Panc1 (cell line): ENCODE data around the gene MYRFL. TPM values are rescaled to one million over a fixed set of nuclear protein-coding genes. Genes with fewer than 3 reads are reported as not detected.

Experiments
- ATAC-seq: fragments of 200-7000 bp; cut with Tn5 transposase; 2 replicates; pipeline ENCODE4 v1.9.1; 2020; ENCODE audit warnings: mild to moderate bottlenecking, moderate library complexity
- BruUV-seq: library from RNA; stranded (reverse); fragments of 400-500 nt; replicated peaks from 2 replicates; lab custom pipeline; 2021; lab: Mats Ljungman, UMichigan
- CTCF ChIA-PET: fragments of 300-600 bp; sonication (Branson Sonifier 250); formaldehyde crosslinking; loops from one replicate; lab custom pipeline; 2022; ENCODE audit warnings: antibody characterized with exemption; lab: Charles Lee
- POLR2A ChIA-PET: fragments of 300-600 bp; sonication (Branson Sonifier 250); formaldehyde crosslinking; loops from one replicate; lab custom pipeline; 2022; ENCODE audit warnings: antibody characterized with exemption; lab: Charles Lee
- DNase-seq: peaks from one replicate; pipeline ENCODE4 v3.0.0-alpha.2; 2010; ENCODE audit warnings: low read depth, low spot score
- H3K27ac ChIP-seq: 2 replicates; pipeline ENCODE4 v1.5.1; 2011; ENCODE audit warnings: mild to moderate bottlenecking, low read length, inconsistent platforms
- H3K27me3 ChIP-seq: fragments of 200-500 bp; sonication (Bioruptor generic); 2 replicates; pipeline ENCODE4 v1.6.0; 2014; ENCODE audit warnings: low read length, inconsistent platforms; ENCODE audit not compliant: control insufficient read depth, insufficient read depth
- H3K36me3 ChIP-seq: fragments of 200-500 bp; sonication (Bioruptor generic); 2 replicates; pipeline ENCODE4 v1.5.1; 2014; ENCODE audit warnings: inconsistent platforms, mild to moderate bottlenecking, low read length, moderate library complexity; ENCODE audit not compliant: control insufficient read depth, insufficient read depth
- H3K4me1 ChIP-seq: 2 replicates; pipeline ENCODE4 v1.5.1; 2011; ENCODE audit warnings: inconsistent platforms, mild to moderate bottlenecking, low read length, moderate library complexity; ENCODE audit not compliant: control insufficient read depth, insufficient read depth
- H3K4me3 ChIP-seq, 2 experiments: 2 replicates each; pipeline ENCODE4 v1.5.1; 2011 to 2012; ENCODE audit warnings: low read depth in 2 of 2, low read length in 2 of 2, mild to moderate bottlenecking in 2 of 2, inconsistent platforms in 1 of 2, moderate library complexity in 1 of 2
- H3K9me3 ChIP-seq: fragments of 200-500 bp; sonication (Bioruptor generic); 2 replicates; pipeline ENCODE4 v1.5.1; 2014; ENCODE audit warnings: low read depth, mild to moderate bottlenecking, inconsistent platforms, low read length, moderate library complexity; ENCODE audit not compliant: control insufficient read depth, insufficient read depth
- POLR2AphosphoS5 ChIP-seq: IDR thresholded peaks from 2 replicates; pipeline ENCODE4 v1.6.1; 2012; ENCODE audit warnings: mild to moderate bottlenecking, low read depth, low read length, moderate library complexity
- SIN3A ChIP-seq: IDR thresholded peaks from 2 replicates; pipeline ENCODE4 v1.6.1; 2012; ENCODE audit warnings: low read depth, mild to moderate bottlenecking, low read length, moderate library complexity, borderline replicate concordance; ENCODE audit not compliant: insufficient read depth
- TCF7L2 ChIP-seq: IDR thresholded peaks from 2 replicates; pipeline ENCODE4 v1.6.1; 2011; ENCODE audit warnings: mild to moderate bottlenecking, low read depth, low read length, inconsistent platforms
- in situ Hi-C: cut with HindIII; loops from 2 replicates; pipeline ENCODE4 v1.10.0; 2016; ENCODE audit warnings: low sequenced_read_pairs, low pct_unique_long_range_greater_than_20kb
- intact Hi-C: fragments of 100-400 bp; cut with micrococcal nuclease; formaldehyde crosslinking; loops from one replicate; pipeline ENCODE4 v1.10.0; 2022; ENCODE audit not compliant: unreplicated experiment
- total RNA-seq: library from RNA; stranded (reverse); gene quantifications from one replicate; pipeline ENCODE4 v1.2.1, GENCODE V29; 2021; ENCODE audit not compliant: unreplicated experiment
- TF ChIP-seq, protein P1 (sequence below), 2 experiments: IDR thresholded peaks; 2 replicates each; pipeline ENCODE4 v1.6.1; 2011 to 2012; ENCODE audit warnings: low read depth in 2 of 2, control low read depth in 1 of 2, low read length in 1 of 2, mild to moderate bottlenecking in 1 of 2, moderate library complexity in 1 of 2; ENCODE audit not compliant: insufficient read depth in 1 of 2
- TF ChIP-seq, protein P2 (sequence below): fragments of 450-650 bp; IDR thresholded peaks from 2 replicates; pipeline ENCODE4 v1.5.1; 2017; ENCODE audit warnings: mild to moderate bottlenecking

The MYRFL gene
- total RNA-seq, 1 experiment from 2014 or later, result not detected

DNA sequence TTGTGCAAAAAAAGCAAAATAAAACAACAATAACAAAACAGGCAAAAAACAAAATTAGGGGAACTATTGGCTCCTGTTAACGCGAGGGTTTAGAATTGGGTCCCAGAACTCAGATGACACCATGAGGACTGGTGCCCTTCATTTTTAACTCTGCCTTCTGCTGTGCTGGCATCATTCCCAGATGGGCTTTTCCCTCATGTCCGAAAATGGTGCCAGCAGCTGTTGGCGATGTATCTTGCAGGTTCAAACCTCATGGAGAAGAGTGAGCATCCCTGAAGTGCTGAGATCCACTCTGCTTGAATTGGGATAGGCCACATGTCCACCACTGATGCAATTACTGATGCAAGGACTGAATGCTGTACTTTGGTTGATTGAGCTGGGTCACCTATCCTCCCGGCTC is 61.1 kb downstream of the MYRFL start:
- Histone ChIP-seq H3K4me1 (no peaks in the 10 kb centered on the region), H3K9me3 (no peaks in the 10 kb centered on the region), H3K27ac (no peak overlapping the region), H3K4me3 (no peak overlapping the region), H3K27me3 (peaks cover 12% of the 10 kb centered on the region; the same call in 1 of the 2 replicates), H3K36me3 (no peaks in the 10 kb centered on the region)
- intact Hi-C loops, result no loop called here
- POLR2A ChIA-PET, result no interaction called here
- TF ChIP-seq, protein P1, sequence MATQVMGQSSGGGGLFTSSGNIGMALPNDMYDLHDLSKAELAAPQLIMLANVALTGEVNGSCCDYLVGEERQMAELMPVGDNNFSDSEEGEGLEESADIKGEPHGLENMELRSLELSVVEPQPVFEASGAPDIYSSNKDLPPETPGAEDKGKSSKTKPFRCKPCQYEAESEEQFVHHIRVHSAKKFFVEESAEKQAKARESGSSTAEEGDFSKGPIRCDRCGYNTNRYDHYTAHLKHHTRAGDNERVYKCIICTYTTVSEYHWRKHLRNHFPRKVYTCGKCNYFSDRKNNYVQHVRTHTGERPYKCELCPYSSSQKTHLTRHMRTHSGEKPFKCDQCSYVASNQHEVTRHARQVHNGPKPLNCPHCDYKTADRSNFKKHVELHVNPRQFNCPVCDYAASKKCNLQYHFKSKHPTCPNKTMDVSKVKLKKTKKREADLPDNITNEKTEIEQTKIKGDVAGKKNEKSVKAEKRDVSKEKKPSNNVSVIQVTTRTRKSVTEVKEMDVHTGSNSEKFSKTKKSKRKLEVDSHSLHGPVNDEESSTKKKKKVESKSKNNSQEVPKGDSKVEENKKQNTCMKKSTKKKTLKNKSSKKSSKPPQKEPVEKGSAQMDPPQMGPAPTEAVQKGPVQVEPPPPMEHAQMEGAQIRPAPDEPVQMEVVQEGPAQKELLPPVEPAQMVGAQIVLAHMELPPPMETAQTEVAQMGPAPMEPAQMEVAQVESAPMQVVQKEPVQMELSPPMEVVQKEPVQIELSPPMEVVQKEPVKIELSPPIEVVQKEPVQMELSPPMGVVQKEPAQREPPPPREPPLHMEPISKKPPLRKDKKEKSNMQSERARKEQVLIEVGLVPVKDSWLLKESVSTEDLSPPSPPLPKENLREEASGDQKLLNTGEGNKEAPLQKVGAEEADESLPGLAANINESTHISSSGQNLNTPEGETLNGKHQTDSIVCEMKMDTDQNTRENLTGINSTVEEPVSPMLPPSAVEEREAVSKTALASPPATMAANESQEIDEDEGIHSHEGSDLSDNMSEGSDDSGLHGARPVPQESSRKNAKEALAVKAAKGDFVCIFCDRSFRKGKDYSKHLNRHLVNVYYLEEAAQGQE (IDR thresholded peaks at IDR 0.05; ENCODE audit: insufficient read depth in 1 of 2, low read depth in 2 of 2, low read length in 1 of 2), result no peak
- no peak for TF ChIP-seq SIN3A
- TF ChIP-seq, protein P2, sequence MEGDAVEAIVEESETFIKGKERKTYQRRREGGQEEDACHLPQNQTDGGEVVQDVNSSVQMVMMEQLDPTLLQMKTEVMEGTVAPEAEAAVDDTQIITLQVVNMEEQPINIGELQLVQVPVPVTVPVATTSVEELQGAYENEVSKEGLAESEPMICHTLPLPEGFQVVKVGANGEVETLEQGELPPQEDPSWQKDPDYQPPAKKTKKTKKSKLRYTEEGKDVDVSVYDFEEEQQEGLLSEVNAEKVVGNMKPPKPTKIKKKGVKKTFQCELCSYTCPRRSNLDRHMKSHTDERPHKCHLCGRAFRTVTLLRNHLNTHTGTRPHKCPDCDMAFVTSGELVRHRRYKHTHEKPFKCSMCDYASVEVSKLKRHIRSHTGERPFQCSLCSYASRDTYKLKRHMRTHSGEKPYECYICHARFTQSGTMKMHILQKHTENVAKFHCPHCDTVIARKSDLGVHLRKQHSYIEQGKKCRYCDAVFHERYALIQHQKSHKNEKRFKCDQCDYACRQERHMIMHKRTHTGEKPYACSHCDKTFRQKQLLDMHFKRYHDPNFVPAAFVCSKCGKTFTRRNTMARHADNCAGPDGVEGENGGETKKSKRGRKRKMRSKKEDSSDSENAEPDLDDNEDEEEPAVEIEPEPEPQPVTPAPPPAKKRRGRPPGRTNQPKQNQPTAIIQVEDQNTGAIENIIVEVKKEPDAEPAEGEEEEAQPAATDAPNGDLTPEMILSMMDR, result no peak
- no peak for TF ChIP-seq TCF7L2
- TF ChIP-seq POLR2AphosphoS5, result no peak
- CTCF ChIA-PET, result no interaction called here
- no TSS peak for BruUV-seq
- DNase-seq (no peak), ATAC-seq (no peak)
- in situ Hi-C loops, result no loop called here

- no TSS peak for BruUV-seq
- H3K27ac ChIP-seq, result no peak overlapping the region
- DNase-seq, result no peak
- no peaks in the 10 kb centered on the region for H3K9me3 ChIP-seq
- no peaks in the 10 kb centered on the region for H3K4me1 ChIP-seq
- no peaks in the 10 kb centered on the region for H3K36me3 ChIP-seq
- no peak overlapping the region for H3K4me3 ChIP-seq
- ATAC-seq, result no peak
- CTCF ChIA-PET, result interaction anchor here (0.5 kb wide), 1 partner anchor 841 kb away, joined by 3 read pairs; no protein-coding TSS in a partner anchor
- intact Hi-C loops, result no loop called here
- in situ Hi-C loops, result no loop called here
- H3K27me3 ChIP-seq, result peaks cover 12% of the 10 kb centered on the region; the same call in 1 of the 2 replicates
- POLR2A ChIA-PET, result no interaction called here
- TF ChIP-seq, protein P2, result no peak
- TF ChIP-seq, protein P1 (IDR thresholded peaks at IDR 0.05; ENCODE audit: insufficient read depth in 1 of 2, low read depth in 2 of 2, low read length in 1 of 2), result no peak
- TF ChIP-seq POLR2AphosphoS5, result no peak
- TF ChIP-seq TCF7L2, result no peak
- TF ChIP-seq SIN3A, result no peak
Measured at GRCh38 chr12:69886715-69887114, 61.7 kb downstream of the MYRFL start.
